GM12878 (cell line): ENCODE data around the gene DCLRE1C.

ENCODE experiments used
- ASH2L ChIP-seq: fragments of 300-600, 200-600 bp; sonication (generic); IDR thresholded peaks from 2 replicates; pipeline ENCODE4 v1.6.1; 2017; ENCODE audit warnings: low read depth, mild to moderate bottlenecking, borderline replicate concordance
- EP300 ChIP-seq, 2 experiments: fragments of 150-350 bp in 1 of 2; IDR thresholded peaks; 2 replicates each; pipeline ENCODE4 v1.6.1; 2011 to 2012; ENCODE audit warnings: low read depth in 2 of 2, low read length in 2 of 2, borderline replicate concordance in 1 of 2, improper control_type of control experiment in 1 of 2, inconsistent platforms in 1 of 2; ENCODE audit not compliant: control insufficient read depth in 1 of 2
- FOXK2 ChIP-seq: fragments of 450-650 bp; IDR thresholded peaks from 2 replicates; pipeline ENCODE4 v1.6.1; 2017; ENCODE audit warnings: mild to moderate bottlenecking, moderate library complexity
- HDAC2 ChIP-seq: fragments of 200-600 bp; sonication (generic); IDR thresholded peaks from 2 replicates; pipeline ENCODE4 v1.6.1; 2017
- NR2F1 ChIP-seq: fragments of 450-650 bp; conservative IDR thresholded peaks from 2 replicates; pipeline ENCODE4 v1.6.1; 2017; ENCODE audit warnings: mild to moderate bottlenecking
- POLR2A ChIP-seq: IDR thresholded peaks from 2 replicates; pipeline ENCODE4 v1.6.1; 2011; ENCODE audit warnings: low read depth, mild to moderate bottlenecking, low read length
- POLR2AphosphoS5 ChIP-seq: IDR thresholded peaks from 2 replicates; pipeline ENCODE4 v1.6.1; 2011; ENCODE audit warnings: mild to moderate bottlenecking, low read length, inconsistent platforms
- POU2F2 ChIP-seq: IDR thresholded peaks from 3 replicates; pipeline ENCODE4 v1.6.1; 2011; ENCODE audit warnings: low read depth, mild to moderate bottlenecking, low read length, borderline replicate concordance
- SIN3A ChIP-seq: IDR thresholded peaks from 2 replicates; pipeline ENCODE4 v1.6.1; 2012; ENCODE audit warnings: low read depth, low read length, improper control_type of control experiment
- SRF ChIP-seq, 2 experiments: IDR thresholded peaks; 2 replicates each; pipeline ENCODE4 v1.6.1; 2011; ENCODE audit warnings: low read depth in 2 of 2, low read length in 2 of 2, mild to moderate bottlenecking in 1 of 2, moderate library complexity in 1 of 2
- ZNF384 ChIP-seq: IDR thresholded peaks from 2 replicates; pipeline ENCODE4 v1.6.1; 2012; ENCODE audit warnings: low read depth, mild to moderate bottlenecking, low read length, improper control_type of control experiment, borderline replicate concordance
- TF ChIP-seq, protein P1 (sequence below), 3 experiments: IDR thresholded peaks in 2 of 3; conservative IDR thresholded peaks in 1 of 3; 2 replicates each; pipeline ENCODE4 v1.5.1; 2011; ENCODE audit warnings: low read depth in 3 of 3, low read length in 3 of 3, mild to moderate bottlenecking in 3 of 3, control low read depth in 2 of 3, moderate library complexity in 2 of 3, inconsistent platforms in 1 of 3, mixed read lengths in 1 of 3; ENCODE audit not compliant: control insufficient read depth in 2 of 3, insufficient read depth in 1 of 3; ENCODE audit errors: extremely low read depth in 1 of 3
- TF ChIP-seq, protein P2 (sequence below): fragments of 450-650 bp; IDR thresholded peaks from 2 replicates; pipeline ENCODE4 v1.6.1; 2017; ENCODE audit warnings: antibody characterized with exemption, mild to moderate bottlenecking, moderate library complexity
- TF ChIP-seq, protein P3 (sequence below): IDR thresholded peaks from 2 replicates; pipeline ENCODE4 v1.6.1; 2011; ENCODE audit warnings: low read depth, low read length, improper control_type of control experiment, borderline replicate concordance

DNA sequence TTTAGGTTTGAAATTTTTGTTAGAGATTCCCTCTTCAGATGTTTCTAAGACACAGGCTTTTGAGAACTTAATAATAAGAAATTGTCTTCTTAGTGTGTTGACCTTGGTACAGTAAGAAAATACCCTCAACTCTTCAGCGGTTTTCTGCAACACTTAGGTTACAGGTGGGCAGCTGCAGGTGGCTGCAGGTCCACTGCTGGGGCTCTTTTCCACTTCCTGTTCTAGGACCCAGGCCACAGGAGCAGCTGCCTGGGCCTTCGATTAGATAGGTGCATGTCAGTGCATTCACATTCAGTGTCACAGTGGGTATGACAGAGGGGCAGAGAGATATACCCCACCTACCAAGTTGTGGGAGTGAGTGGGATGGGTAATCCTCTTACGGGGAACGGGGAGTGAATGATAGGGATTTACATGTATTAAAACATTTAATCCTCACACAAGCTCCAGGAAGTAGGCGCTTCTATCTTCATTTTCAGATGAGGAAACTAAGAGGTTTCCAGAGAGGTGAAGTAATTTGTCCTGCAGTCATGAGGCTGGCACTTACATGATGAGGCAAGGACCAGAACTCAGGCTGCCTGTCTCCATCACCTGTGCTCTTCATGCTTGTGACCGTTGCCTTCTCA lies 95.4 kb downstream of the DCLRE1C start:
- no peak for TF ChIP-seq FOXK2
- TF ChIP-seq, protein P1, sequence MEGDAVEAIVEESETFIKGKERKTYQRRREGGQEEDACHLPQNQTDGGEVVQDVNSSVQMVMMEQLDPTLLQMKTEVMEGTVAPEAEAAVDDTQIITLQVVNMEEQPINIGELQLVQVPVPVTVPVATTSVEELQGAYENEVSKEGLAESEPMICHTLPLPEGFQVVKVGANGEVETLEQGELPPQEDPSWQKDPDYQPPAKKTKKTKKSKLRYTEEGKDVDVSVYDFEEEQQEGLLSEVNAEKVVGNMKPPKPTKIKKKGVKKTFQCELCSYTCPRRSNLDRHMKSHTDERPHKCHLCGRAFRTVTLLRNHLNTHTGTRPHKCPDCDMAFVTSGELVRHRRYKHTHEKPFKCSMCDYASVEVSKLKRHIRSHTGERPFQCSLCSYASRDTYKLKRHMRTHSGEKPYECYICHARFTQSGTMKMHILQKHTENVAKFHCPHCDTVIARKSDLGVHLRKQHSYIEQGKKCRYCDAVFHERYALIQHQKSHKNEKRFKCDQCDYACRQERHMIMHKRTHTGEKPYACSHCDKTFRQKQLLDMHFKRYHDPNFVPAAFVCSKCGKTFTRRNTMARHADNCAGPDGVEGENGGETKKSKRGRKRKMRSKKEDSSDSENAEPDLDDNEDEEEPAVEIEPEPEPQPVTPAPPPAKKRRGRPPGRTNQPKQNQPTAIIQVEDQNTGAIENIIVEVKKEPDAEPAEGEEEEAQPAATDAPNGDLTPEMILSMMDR (IDR thresholded peaks at IDR 0.05 in 2 of 3, conservative IDR thresholded peaks at IDR 0.05 in 1 of 3; ENCODE audit: control insufficient read depth in 2 of 3, extremely low read depth in 1 of 3, insufficient read depth in 1 of 3, low read depth in 3 of 3, low read length in 3 of 3), result no peak
- TF ChIP-seq ASH2L, result no peak
- no peak for TF ChIP-seq POU2F2
- TF ChIP-seq SIN3A, result no peak
- no peak for TF ChIP-seq SRF (IDR thresholded peaks at IDR 0.05; ENCODE audit: low read depth in 2 of 2, low read length in 2 of 2)
- TF ChIP-seq EP300 (IDR thresholded peaks at IDR 0.05; ENCODE audit: borderline replicate concordance in 1 of 2, control insufficient read depth in 1 of 2, low read depth in 2 of 2, low read length in 2 of 2), result no peak
- TF ChIP-seq, protein P2, sequence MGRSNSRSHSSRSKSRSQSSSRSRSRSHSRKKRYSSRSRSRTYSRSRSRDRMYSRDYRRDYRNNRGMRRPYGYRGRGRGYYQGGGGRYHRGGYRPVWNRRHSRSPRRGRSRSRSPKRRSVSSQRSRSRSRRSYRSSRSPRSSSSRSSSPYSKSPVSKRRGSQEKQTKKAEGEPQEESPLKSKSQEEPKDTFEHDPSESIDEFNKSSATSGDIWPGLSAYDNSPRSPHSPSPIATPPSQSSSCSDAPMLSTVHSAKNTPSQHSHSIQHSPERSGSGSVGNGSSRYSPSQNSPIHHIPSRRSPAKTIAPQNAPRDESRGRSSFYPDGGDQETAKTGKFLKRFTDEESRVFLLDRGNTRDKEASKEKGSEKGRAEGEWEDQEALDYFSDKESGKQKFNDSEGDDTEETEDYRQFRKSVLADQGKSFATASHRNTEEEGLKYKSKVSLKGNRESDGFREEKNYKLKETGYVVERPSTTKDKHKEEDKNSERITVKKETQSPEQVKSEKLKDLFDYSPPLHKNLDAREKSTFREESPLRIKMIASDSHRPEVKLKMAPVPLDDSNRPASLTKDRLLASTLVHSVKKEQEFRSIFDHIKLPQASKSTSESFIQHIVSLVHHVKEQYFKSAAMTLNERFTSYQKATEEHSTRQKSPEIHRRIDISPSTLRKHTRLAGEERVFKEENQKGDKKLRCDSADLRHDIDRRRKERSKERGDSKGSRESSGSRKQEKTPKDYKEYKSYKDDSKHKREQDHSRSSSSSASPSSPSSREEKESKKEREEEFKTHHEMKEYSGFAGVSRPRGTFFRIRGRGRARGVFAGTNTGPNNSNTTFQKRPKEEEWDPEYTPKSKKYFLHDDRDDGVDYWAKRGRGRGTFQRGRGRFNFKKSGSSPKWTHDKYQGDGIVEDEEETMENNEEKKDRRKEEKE, result no peak
- TF ChIP-seq, protein P3, sequence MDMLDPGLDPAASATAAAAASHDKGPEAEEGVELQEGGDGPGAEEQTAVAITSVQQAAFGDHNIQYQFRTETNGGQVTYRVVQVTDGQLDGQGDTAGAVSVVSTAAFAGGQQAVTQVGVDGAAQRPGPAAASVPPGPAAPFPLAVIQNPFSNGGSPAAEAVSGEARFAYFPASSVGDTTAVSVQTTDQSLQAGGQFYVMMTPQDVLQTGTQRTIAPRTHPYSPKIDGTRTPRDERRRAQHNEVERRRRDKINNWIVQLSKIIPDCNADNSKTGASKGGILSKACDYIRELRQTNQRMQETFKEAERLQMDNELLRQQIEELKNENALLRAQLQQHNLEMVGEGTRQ, result no peak
- TF ChIP-seq NR2F1, result no peak
- TF ChIP-seq POLR2A, result no peak
- no peak for TF ChIP-seq HDAC2
- no peak for TF ChIP-seq ZNF384
- no peak for TF ChIP-seq POLR2AphosphoS5
